ACC112 (cell line): Measurements from ENCODE around the gene WDR73.
"Not testable (repeated sequence)": the region's sequence is repeated elsewhere in the genome, so short reads cannot be mapped to it uniquely, and the experiment has no call there.

Experiments used
- H2AFZ ChIP-seq: fragments of 200-600 bp; sonication (generic); one replicate; pipeline ENCODE4 v1.6.0; 2017; ENCODE audit warnings: antibody characterized with exemption, low read length; ENCODE audit not compliant: unreplicated experiment
- H3K27ac ChIP-seq: fragments of 200-600 bp; sonication (generic); 2 replicates; pipeline ENCODE4 v1.5.1; 2014; ENCODE audit warnings: low read depth, mild to moderate bottlenecking, antibody characterized with exemption, low read length, moderate library complexity
- H3K27me3 ChIP-seq: fragments of 200-600 bp; sonication (generic); 2 replicates; pipeline ENCODE4 v1.6.1; 2014; ENCODE audit warnings: mild to moderate bottlenecking, antibody characterized with exemption, low read length, moderate library complexity, mixed read lengths; ENCODE audit not compliant: insufficient read depth
- H3K36me3 ChIP-seq: fragments of 200-600 bp; sonication (generic); 2 replicates; pipeline ENCODE4 v1.6.1; 2016; ENCODE audit warnings: mild to moderate bottlenecking, antibody characterized with exemption, low read length, moderate library complexity, mixed read lengths; ENCODE audit not compliant: insufficient read depth
- H3K4me1 ChIP-seq: fragments of 200-600 bp; sonication (generic); one replicate; pipeline ENCODE4 v1.6.1; 2016; ENCODE audit warnings: low read length, mixed read lengths; ENCODE audit not compliant: insufficient read depth, unreplicated experiment, control insufficient read depth
- H3K4me3 ChIP-seq: fragments of 200-600 bp; sonication (generic); 2 replicates; pipeline ENCODE4 v1.5.1; 2014; ENCODE audit warnings: mild to moderate bottlenecking, low read depth, low read length
- H3K79me2 ChIP-seq: fragments of 200-600 bp; sonication (generic); one replicate; pipeline ENCODE4 v1.6.0; 2016; ENCODE audit warnings: low read length; ENCODE audit not compliant: control insufficient read depth, unreplicated experiment, insufficient read depth

WDR73 gene

DNA sequence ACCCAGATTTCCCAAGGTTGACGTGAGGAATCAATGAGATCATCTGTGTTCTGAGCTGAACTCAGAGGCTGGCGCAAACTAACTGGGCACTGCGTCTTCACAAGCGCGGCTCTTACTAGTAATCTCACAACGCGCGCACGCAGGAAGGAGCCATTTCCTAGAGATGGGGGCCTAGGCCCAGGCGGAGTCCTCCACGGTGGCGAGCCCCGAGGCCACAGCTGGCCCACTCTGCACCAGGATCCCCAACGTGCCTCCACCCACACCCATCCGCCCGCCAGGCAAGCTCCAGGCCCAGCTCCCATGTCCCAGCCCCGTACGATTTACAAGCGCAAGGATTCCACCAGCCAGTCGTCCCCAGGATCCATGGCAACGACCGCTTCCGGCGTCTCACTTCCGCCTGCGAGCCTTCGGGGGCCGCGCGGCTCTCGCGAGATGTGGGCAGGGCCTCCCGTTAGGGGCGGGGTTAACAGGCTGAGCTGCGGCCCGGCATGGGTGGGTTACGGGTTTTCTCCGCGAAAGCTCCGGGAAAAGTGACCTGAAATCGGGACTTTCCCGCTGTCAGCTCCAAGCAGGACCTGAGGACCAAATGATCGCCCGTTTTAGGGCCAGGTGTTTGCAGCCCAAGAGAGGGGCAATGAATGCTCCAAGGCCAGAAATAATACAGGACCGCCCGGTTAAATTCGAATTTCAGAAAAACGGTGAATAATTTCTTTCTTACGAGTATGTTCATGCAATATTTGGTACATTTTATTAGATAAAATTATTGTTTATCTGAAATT is at the start of gene WDR73:
WDR73 (minus strand) TSS at position 374 of the 779 bp plus-strand sequence; CDS start at position 365, 9 bp downstream.
- Histone ChIP-seq H3K36me3 (peaks cover 2% of the 10 kb centered on the region; the same call in 1 of the 2 replicates), H3K4me1 (peaks cover 45% of the 10 kb centered on the region), H3K4me3 (peak within 1 kb of the TSS; percentile 88), H2AFZ (peak within 1 kb of the TSS; percentile 90), H3K27me3 (no peaks in the 10 kb centered on the region), H3K27ac (peak within 1 kb of the TSS; percentile 74), H3K79me2 (peaks cover 18% of the 10 kb centered on the region)

DNA sequence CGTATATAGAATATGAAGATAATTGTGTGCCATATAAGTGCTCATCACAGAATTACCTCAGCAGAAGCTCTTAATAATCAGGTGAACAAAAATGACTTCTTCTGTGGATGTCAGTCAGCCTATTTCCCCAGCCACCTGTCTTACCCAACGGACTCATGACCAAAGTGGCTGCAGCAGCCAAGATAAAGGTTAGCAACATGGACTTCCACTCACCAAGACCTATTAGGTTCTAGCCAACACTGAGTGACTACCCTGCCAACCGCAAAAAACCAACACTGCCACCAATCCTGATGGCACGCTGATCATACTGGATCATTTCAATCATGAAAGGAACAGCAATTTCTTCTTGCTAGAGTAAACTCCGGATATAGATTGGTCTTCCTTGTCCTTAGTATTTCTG is 49.7 kb upstream of the WDR73 start:
- Histone ChIP-seq H2AFZ (no peak overlapping the region), H3K4me3 (no peak overlapping the region), H3K27ac (no peak overlapping the region), H3K79me2 (peaks cover 88% of the 10 kb centered on the region), H3K4me1 (peaks cover 18% of the 10 kb centered on the region), H3K36me3 (0 out of 2 replicates have a peak, but pooled peaks cover 4% of the 10 kb centered on the region), H3K27me3 (no peaks in the 10 kb centered on the region)

DNA sequence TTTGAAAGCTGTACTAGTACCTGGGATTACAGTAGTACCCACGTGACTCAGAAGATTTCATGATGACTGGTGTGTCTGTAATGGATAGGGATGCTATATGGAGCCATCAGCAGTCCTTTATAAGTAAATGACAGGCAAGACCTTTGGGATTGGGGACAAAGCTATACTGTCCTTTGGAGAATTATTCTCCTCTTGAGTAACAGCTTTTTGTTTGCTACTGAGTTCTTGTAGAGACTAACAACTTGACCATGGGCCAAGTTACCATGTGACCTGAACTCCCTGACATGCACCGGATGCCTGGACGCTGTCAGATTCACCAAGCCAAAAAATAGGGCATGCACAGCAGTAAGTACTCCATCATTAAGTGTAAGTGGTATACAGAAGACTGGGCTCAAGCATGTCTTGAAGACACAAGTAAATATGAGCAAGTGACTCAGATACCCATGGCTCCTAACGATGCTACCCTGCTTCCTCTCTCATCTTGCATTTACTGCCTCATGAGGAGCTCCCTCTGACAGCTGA is 48.9 kb upstream of the WDR73 start:
- Histone ChIP-seq H3K36me3 (0 out of 2 replicates have a peak, but pooled peaks cover 4% of the 10 kb centered on the region), H3K4me1 (peaks cover 12% of the 10 kb centered on the region), H3K27me3 (no peaks in the 10 kb centered on the region), H3K79me2 (peaks cover 88% of the 10 kb centered on the region), H3K4me3 (no peak overlapping the region), H3K27ac (no peak overlapping the region; the same call in 1 of the 2 replicates), H2AFZ (no peak overlapping the region)

DNA sequence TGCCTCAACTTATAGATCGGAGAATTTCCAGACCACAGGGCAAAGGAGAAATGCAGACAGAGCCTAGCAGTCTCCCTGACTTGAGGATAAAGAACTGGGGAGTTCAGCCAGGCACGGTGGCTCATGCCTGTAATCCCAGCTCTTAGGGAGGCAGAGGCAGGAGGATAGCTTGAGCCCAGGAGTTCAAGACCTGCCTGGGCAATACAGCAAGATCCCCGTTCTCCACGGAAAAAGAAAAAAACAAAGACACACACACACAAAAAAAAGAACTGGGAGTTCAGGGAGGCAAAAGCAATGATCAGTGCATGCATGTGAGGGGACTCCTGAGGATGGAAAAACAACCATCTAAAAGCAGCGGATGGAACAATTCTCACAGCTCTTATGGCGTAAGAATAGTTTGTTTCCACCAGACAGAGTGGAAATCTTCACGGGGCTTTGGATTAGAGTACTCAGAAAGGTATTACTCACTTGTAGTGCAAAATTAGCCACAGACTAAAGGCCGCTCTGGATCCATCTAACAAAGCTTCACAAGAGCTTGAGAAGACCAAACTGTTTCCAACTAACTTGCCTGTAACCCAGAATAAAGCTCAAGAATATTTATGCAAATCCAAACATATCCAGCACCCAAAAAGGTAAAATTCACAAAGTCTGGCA is 45.6 kb upstream of the WDR73 start:
- H3K4me3 ChIP-seq = no peak overlapping the region
- H3K4me1 ChIP-seq = peaks cover 13% of the 10 kb centered on the region
- H3K27ac ChIP-seq = no peak overlapping the region
- H3K79me2 ChIP-seq = peaks cover 90% of the 10 kb centered on the region
- no peak overlapping the region for H2AFZ ChIP-seq
- no peaks in the 10 kb centered on the region for H3K36me3 ChIP-seq
- H3K27me3 ChIP-seq = no peaks in the 10 kb centered on the region

DNA sequence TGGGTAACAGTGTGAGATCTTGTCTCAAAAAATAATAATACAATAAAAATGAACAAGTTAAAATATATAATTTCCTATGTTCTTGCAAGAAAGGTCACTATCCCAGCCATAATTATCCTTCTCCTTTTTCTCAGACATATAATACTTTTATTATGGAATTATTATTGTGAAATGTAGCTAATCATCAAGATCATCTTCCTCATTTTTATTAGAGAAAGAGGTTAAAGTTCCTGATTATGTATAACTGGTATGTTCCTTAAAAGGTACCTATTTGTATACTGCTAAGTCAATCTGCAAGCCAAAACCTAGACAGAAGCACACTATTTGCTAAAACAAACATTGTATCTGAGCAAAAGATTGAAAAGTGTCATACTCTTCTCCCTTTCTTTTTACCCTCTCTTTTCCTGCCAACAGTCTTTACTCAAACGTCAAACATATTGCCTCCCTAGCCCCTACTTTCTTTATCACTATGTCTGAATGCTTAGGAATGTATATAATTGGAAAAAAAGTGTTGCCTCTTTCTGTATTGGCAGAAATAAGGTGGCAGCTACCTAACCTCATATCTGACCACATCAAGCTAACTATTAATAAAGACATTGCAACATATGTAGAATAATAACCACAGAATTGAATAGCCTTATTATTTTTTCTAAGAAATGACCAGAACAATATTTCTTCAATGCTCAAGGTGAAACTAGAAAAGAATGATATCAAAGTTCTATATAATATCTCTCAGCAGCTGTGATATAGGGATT is 43.3 kb upstream of the WDR73 start:
- Histone ChIP-seq H3K27me3 (no peaks in the 10 kb centered on the region), H3K27ac (no peak overlapping the region), H3K4me3 (no peak overlapping the region), H3K79me2 (peaks cover 90% of the 10 kb centered on the region), H3K36me3 (no peaks in the 10 kb centered on the region), H3K4me1 (peaks cover 3% of the 10 kb centered on the region), H2AFZ (no peak overlapping the region)

DNA sequence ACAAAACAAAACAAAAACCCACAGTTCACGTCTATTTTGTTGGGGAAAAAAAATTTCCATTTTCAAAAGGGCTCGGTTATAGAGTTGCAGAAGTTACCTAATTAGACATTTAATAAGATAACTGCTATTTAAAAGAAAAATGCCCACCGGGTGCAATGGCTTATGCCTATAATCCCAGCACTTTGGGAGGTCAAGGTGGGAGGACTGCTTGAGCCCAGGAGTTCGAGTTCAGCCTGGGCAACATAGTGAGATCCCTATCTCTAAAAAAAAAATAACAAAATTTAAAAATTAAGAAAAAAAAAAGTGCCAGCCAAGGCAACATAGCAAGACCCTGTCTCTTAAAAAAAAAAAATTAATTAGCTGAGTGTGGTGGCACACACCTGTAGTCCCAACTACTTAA is 42.7 kb upstream of the WDR73 start:
- H3K36me3 ChIP-seq = no peaks in the 10 kb centered on the region
- H3K27ac ChIP-seq = no peak overlapping the region
- peaks cover 93% of the 10 kb centered on the region for H3K79me2 ChIP-seq
- no peaks in the 10 kb centered on the region for H3K27me3 ChIP-seq
- no peak overlapping the region for H2AFZ ChIP-seq
- no peak overlapping the region for H3K4me3 ChIP-seq
- H3K4me1 ChIP-seq = peaks cover 3% of the 10 kb centered on the region

DNA sequence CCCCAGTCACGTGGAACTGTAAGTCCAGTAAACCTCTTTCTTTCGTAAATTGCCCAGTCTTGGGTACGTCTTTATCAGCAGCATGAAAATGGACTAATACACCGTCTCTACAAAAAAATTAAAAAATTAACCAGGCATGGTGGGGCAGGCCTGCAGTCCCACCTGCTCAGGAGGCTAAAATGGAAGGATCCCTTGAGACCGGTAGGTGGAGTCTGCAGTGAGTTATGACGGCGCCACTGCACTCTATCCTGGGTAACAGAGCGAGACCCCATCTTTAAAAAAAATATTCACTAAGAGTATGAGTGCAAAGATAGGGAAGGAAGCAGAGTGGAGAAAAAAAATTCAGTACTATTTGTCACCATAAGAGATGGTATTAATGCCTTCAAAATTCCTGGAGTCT is 36.3 kb upstream of the WDR73 start:
- H3K79me2 ChIP-seq = peaks cover 44% of the 10 kb centered on the region
- peaks cover 5% of the 10 kb centered on the region for H3K4me1 ChIP-seq
- H3K4me3 ChIP-seq = no peak overlapping the region
- no peak overlapping the region for H3K27ac ChIP-seq
- no peaks in the 10 kb centered on the region for H3K27me3 ChIP-seq
- H3K36me3 ChIP-seq = peaks cover 27% of the 10 kb centered on the region
- no peak overlapping the region for H2AFZ ChIP-seq

DNA sequence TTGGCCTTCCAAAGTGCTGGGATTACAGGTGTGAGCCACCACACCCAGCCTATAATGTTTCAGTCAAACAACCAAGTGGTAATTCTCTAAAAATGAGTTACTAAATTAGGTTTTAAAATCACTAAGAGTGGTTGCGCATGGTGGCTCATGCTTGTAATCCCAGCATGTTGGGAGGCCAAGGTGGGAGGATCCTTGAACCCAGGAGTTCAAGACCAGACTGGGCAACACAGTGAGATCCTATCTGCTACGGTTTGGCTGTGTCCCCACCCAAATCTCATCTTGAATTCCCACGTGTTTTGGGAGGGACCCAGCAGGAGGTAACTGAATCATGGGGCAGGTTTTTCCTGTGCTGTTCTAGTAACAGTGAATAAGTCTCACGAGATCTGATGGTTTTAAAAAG is 35.8 kb upstream of the WDR73 start:
- no peak overlapping the region for H3K27ac ChIP-seq
- peaks cover 27% of the 10 kb centered on the region for H3K36me3 ChIP-seq
- no peak overlapping the region for H2AFZ ChIP-seq
- H3K79me2 ChIP-seq = peaks cover 40% of the 10 kb centered on the region
- no peaks in the 10 kb centered on the region for H3K27me3 ChIP-seq
- peaks cover 6% of the 10 kb centered on the region for H3K4me1 ChIP-seq
- H3K4me3 ChIP-seq = no peak overlapping the region

DNA sequence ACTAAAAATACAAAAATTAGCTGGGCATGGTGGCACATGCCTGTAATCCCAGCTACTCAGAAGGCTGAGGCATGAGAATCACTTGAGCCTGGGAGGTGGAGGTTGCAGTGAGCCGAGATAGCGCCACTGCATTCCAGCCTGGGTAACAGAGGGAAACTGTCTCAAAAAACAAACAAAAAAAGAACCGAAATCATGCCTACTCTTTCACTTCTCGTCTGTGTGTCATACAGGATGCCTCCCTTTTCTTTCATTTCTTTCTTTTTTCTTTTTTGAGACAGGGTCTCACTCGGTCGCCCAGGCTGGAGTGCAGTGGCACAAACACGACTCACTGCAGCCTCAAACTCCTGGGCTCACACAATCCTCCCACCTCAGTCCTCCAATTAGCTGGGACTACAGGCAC is 32.4 kb upstream of the WDR73 start:
- Histone ChIP-seq H3K79me2 (peaks cover 20% of the 10 kb centered on the region), H3K27ac (peak overlapping the region; percentile 90; the same call in 1 of the 2 replicates), H3K36me3 (peaks cover 33% of the 10 kb centered on the region), H3K4me1 (peaks cover 37% of the 10 kb centered on the region)
- H3K27me3 ChIP-seq, H2AFZ ChIP-seq, H3K4me3 ChIP-seq: not testable (repeated sequence)

GRCh38 chr15:84685304-84685703 is 31.2 kb upstream of the WDR73 start:
- H3K36me3 ChIP-seq = peaks cover 25% of the 10 kb centered on the region
- H3K27ac ChIP-seq = peak overlapping the region; percentile 90
- no peak overlapping the region for H3K4me3 ChIP-seq
- no peaks in the 10 kb centered on the region for H3K27me3 ChIP-seq
- H3K79me2 ChIP-seq = peaks cover 12% of the 10 kb centered on the region
- H2AFZ ChIP-seq = no peak overlapping the region
- peaks cover 38% of the 10 kb centered on the region for H3K4me1 ChIP-seq
